ENCODE results near the gene RAB37. TPM values are rescaled to one million over a fixed set of nuclear protein-coding genes. Genes with fewer than 3 reads are reported as not detected.

The RAB37 gene
- total RNA-seq, 1 experiment from 2014 or later, result 8.9 TPM

DNA sequence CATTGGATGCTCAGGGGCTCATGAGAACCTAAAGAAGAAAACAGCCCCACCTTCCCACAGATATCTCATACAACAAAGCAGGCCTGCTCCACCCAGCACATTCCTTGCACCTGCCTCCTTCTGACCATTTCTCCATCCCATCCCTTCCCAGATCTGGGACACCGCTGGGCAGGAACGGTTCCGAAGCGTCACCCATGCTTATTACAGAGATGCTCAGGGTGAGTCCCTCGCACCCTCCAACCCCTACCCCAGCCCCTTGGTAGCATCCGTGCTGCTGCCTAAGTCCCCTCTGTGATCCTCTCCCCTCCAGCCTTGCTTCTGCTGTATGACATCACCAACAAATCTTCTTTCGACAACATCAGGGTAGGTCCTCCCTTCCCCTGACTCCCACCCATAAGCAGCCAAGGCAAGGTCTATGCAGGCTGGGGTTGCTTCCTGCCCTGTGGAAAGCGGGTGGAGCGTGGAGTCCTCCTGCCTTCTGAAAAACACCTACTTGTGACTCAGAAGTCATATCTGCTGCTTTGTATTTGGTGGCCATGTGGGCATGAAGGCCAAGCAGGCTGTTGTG lies 6.0 kb downstream of the RAB37 start (continued):
- no peak for TF ChIP-seq ZSCAN18 (CRISPR knock-in tag; IDR thresholded peaks at IDR 0.05)
- no peak for TF ChIP-seq FOXJ3 (CRISPR knock-in tag; IDR thresholded peaks at IDR 0.05; ENCODE audit: borderline replicate concordance)
- no peak for TF ChIP-seq MLX (CRISPR knock-in tag; IDR thresholded peaks at IDR 0.05)
- TF ChIP-seq, protein P1, sequence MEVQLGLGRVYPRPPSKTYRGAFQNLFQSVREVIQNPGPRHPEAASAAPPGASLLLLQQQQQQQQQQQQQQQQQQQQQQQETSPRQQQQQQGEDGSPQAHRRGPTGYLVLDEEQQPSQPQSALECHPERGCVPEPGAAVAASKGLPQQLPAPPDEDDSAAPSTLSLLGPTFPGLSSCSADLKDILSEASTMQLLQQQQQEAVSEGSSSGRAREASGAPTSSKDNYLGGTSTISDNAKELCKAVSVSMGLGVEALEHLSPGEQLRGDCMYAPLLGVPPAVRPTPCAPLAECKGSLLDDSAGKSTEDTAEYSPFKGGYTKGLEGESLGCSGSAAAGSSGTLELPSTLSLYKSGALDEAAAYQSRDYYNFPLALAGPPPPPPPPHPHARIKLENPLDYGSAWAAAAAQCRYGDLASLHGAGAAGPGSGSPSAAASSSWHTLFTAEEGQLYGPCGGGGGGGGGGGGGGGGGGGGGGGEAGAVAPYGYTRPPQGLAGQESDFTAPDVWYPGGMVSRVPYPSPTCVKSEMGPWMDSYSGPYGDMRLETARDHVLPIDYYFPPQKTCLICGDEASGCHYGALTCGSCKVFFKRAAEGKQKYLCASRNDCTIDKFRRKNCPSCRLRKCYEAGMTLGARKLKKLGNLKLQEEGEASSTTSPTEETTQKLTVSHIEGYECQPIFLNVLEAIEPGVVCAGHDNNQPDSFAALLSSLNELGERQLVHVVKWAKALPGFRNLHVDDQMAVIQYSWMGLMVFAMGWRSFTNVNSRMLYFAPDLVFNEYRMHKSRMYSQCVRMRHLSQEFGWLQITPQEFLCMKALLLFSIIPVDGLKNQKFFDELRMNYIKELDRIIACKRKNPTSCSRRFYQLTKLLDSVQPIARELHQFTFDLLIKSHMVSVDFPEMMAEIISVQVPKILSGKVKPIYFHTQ (CRISPR knock-in tag; IDR thresholded peaks at IDR 0.05), result no peak
- TF ChIP-seq USF2 (CRISPR knock-in tag; IDR thresholded peaks at IDR 0.05), result no peak
- TF ChIP-seq SP1 (CRISPR knock-in tag; conservative IDR thresholded peaks at IDR 0.05), result no peak
- TF ChIP-seq ATF6 (CRISPR knock-in tag; IDR thresholded peaks at IDR 0.05), result no peak
- no peak for TF ChIP-seq ZNF138 (CRISPR knock-in tag; conservative IDR thresholded peaks at IDR 0.05)
- TF ChIP-seq RELA (CRISPR knock-in tag; IDR thresholded peaks at IDR 0.05; ENCODE audit: borderline replicate concordance), result no peak
- TF ChIP-seq ZNF416 (CRISPR knock-in tag; IDR thresholded peaks at IDR 0.05), result no peak
- no peak for TF ChIP-seq GTF2I (CRISPR knock-in tag; conservative IDR thresholded peaks at IDR 0.05)

GRCh38 chr17:74743755-74744154 lies 6.7 kb downstream of the RAB37 start:
- Mint-ChIP-seq H3K9me3 (peaks cover 7% of the 10 kb centered on the region; the same call in 1 of the 2 replicates), H3K27ac (no peak overlapping the region), H3K27me3 (ENCODE audit: low read depth) (peaks cover 6% of the 10 kb centered on the region), H3K4me1 (peaks cover 52% of the 10 kb centered on the region), H3K36me3 (no peaks in the 10 kb centered on the region), H3K4me3 (no peak overlapping the region)
- DNase-seq (ENCODE audit: low spot score) (no peak), ATAC-seq (no peak)
- ChIA-PET CTCF (interaction anchor here (0.8 to 4.5 kb wide), 16 partner anchors 7 to 364 kb away, joined by 3 to 262 read pairs (median 17); partner anchors contain the start of genes GRIN2C, NAT9 and RAB37), POLR2A (no interaction called here)
- TF ChIP-seq ATF6 (CRISPR knock-in tag; IDR thresholded peaks at IDR 0.05) (no peak), TEAD1 (CRISPR knock-in tag; IDR thresholded peaks at IDR 0.05) (no peak), ESRRA (CRISPR knock-in tag; IDR thresholded peaks at IDR 0.05; ENCODE audit: borderline replicate concordance) (no peak), CREM (CRISPR knock-in tag; IDR thresholded peaks at IDR 0.05) (no peak), ZNF317 (CRISPR knock-in tag; IDR thresholded peaks at IDR 0.05; ENCODE audit: borderline replicate concordance, low read depth) (no peak), ZBTB43 (CRISPR knock-in tag; IDR thresholded peaks at IDR 0.05) (no peak), ZSCAN18 (CRISPR knock-in tag; IDR thresholded peaks at IDR 0.05) (no peak), NFE2L1 (CRISPR knock-in tag; IDR thresholded peaks at IDR 0.05) (no peak)
- TF ChIP-seq, protein P2, sequence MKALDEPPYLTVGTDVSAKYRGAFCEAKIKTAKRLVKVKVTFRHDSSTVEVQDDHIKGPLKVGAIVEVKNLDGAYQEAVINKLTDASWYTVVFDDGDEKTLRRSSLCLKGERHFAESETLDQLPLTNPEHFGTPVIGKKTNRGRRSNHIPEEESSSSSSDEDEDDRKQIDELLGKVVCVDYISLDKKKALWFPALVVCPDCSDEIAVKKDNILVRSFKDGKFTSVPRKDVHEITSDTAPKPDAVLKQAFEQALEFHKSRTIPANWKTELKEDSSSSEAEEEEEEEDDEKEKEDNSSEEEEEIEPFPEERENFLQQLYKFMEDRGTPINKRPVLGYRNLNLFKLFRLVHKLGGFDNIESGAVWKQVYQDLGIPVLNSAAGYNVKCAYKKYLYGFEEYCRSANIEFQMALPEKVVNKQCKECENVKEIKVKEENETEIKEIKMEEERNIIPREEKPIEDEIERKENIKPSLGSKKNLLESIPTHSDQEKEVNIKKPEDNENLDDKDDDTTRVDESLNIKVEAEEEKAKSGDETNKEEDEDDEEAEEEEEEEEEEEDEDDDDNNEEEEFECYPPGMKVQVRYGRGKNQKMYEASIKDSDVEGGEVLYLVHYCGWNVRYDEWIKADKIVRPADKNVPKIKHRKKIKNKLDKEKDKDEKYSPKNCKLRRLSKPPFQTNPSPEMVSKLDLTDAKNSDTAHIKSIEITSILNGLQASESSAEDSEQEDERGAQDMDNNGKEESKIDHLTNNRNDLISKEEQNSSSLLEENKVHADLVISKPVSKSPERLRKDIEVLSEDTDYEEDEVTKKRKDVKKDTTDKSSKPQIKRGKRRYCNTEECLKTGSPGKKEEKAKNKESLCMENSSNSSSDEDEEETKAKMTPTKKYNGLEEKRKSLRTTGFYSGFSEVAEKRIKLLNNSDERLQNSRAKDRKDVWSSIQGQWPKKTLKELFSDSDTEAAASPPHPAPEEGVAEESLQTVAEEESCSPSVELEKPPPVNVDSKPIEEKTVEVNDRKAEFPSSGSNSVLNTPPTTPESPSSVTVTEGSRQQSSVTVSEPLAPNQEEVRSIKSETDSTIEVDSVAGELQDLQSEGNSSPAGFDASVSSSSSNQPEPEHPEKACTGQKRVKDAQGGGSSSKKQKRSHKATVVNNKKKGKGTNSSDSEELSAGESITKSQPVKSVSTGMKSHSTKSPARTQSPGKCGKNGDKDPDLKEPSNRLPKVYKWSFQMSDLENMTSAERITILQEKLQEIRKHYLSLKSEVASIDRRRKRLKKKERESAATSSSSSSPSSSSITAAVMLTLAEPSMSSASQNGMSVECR (CRISPR knock-in tag; IDR thresholded peaks at IDR 0.05; ENCODE audit: borderline replicate concordance), result no peak

Measured in WTC11 (cell line).